ENCODE data around the gene B3GAT3.
A peak's percentile ranks its signal among the peaks of the same experiment; 100 is the strongest.

The B3GAT3 gene

DNA sequence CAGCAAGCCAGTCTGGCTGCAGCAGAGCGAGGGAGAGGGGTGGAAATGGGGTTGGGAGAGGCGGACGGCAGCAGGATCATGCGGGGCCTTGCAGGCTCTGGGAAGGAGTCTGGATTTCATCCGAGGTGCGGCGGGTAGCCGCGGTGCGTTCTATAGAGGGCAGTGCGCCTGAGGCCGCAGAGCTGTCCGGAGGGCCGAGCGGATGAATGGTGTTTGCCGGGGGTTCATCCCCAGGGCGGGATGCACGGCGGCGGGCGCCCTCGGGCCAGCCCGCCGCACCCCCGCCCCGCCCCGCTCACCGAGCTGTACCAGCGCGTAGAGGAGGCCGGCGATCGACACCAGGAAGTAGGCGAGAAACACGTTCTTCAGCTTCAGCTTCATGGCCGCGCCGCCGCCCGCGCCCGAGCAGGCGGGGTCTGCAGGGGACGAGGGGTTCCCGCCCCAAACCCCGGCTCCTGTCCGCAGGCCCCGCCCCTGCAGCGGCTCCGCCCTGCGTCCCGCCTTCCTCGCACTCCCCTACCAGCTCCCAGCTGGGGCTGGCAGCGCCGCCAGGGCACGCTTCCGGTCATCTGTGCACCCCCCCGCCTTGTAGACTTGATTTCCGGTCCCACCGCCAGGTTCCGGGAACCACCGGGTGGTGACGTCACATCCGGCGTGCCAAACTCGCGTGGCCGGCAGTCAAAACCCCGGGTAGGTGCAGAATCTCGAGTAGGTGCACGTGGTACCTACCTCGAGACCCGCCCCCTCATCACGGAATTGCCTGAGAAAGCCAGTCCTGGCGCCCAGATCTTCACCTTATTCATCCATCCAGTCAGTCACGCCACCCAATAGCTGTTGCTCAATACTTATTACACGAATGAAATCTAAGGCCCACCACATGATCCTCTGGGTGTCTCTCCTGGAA lies at the start of gene B3GAT3:
Gene B3GAT3, minus strand, starts transcription at position 420 of the 904 bp plus-strand sequence. Its CDS starts 39 bp downstream, at position 381.
- H3K4me3 ChIP-seq (replicated peaks; ENCODE audit: low read depth, low read length): peak within 1 kb of the TSS; percentile 75
- TF ChIP-seq, protein P1, sequence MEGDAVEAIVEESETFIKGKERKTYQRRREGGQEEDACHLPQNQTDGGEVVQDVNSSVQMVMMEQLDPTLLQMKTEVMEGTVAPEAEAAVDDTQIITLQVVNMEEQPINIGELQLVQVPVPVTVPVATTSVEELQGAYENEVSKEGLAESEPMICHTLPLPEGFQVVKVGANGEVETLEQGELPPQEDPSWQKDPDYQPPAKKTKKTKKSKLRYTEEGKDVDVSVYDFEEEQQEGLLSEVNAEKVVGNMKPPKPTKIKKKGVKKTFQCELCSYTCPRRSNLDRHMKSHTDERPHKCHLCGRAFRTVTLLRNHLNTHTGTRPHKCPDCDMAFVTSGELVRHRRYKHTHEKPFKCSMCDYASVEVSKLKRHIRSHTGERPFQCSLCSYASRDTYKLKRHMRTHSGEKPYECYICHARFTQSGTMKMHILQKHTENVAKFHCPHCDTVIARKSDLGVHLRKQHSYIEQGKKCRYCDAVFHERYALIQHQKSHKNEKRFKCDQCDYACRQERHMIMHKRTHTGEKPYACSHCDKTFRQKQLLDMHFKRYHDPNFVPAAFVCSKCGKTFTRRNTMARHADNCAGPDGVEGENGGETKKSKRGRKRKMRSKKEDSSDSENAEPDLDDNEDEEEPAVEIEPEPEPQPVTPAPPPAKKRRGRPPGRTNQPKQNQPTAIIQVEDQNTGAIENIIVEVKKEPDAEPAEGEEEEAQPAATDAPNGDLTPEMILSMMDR (IDR thresholded peaks at IDR 0.05; ENCODE audit: low read length, missing control alignments): no peak
- DNase-seq (ENCODE audit: low read depth): peak; percentile 98

DNA sequence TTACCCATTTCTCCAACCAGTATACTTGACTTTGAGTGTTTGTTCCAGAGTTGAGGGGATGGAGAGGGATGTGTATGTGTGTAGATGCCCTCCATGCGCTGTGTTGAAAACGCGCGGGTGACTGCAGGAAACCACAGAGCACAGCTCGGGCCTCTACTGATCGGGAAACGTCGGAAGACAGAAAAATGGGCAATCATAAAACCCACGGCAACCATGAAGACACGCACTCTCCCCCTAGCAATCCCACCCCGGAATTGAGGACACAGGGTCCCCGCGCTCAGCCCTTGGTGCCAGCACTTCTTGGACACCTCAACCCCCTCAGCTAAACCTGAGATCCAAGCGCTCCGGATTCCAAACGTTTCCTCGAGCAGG lies 49.4 kb upstream of the B3GAT3 start:
- DNase-seq (ENCODE audit: low read depth): no peak
- TF ChIP-seq, protein P1 (IDR thresholded peaks at IDR 0.05; ENCODE audit: low read length, missing control alignments): no peak
- H3K4me3 ChIP-seq (replicated peaks; ENCODE audit: low read depth, low read length): peak overlapping the region; percentile 81

DNA sequence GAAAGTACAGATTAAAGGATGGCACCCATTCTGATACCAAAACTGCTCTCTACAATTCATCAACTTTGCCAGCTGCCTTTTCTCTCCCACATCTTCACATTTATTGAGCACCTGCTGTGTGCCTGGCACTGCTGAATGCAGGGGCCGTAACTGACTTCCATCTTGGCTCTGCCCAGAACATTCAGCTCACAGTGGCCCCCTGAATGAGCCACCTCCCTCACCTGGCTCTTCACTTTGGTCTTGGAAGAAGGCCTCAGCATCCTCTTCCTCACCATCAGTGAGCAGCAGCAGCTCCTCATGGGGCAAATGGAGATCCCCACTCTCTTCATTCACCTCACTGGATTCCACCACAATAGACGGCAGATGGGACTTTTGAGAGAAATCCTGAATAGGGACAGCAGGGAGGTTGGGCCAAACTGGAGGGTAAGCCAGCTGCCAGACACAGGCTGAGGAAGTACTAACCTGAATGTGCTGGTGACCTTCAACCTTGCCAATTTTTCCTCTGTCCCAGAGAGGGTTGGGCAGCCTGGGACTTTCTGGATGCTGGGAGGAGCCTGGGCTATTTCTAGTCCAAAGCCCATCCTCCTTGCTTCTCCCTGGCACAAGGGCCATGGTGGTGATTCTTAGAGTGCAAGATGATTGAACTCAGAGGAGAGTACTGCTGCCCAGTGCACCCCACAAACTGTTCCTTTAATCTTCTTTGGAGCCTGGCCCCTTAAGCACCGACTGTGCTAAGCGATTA lies 47.8 kb upstream of the B3GAT3 start:
- TF ChIP-seq, protein P1 (IDR thresholded peaks at IDR 0.05; ENCODE audit: low read length, missing control alignments): no peak
- no peak overlapping the region for H3K4me3 ChIP-seq (replicated peaks; ENCODE audit: low read depth, low read length)

DNA sequence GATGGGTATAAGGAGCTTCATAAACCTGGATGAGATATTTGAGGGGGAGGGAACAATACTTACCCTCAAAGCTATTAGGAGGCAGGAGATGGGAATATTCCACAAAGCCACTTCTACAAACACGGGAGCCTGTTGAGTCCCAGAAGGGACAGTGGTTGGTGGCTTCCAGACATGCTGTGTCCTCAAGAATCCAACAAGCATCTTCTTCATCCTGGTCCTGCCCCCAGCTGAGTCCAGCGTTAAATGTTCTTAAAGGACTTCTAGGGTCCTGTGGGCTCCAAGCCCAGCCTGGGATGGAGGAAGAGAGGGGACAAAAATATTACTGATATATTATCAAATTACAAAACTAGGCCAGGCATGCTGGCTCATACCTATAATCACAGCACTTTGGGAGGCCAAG lies 45.7 kb upstream of the B3GAT3 start:
- TF ChIP-seq, protein P1 (IDR thresholded peaks at IDR 0.05; ENCODE audit: low read length, missing control alignments): no peak
- no peak overlapping the region for H3K4me3 ChIP-seq (replicated peaks; ENCODE audit: low read depth, low read length)
- DNase-seq (ENCODE audit: low read depth): no peak

More for the DNA sequence above, 47.8 kb upstream of the B3GAT3 start:
- no peak for DNase-seq (ENCODE audit: low read depth)

DNA sequence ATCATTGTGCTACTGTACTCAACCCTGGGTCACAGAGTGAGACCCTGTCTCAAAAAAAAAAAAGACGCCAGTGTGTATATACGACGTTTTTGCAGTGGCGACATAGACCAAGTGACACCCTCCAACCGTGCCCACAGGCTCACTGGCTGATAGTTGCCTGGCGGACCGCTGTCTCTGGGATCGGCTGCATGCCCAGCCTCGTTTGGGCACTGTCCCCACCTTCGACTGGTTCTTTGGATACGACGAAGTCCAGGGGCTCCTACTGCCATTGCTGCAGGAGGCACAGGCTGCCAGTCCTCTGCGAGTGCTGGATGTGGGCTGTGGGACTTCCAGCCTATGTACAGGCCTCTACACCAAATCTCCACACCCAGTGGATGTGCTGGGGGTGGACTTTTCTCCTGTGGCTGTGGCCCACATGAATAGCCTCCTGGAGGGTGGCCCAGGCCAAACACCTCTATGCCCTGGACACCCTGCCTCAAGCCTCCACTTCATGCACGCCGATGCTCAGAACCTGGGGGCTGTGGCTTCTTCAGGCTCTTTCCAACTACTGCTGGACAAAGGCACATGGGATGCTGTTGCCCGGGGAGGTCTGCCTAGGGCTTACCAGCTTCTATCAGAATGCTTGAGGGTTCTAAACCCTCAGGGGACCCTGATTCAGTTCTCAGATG lies 44.6 kb upstream of the B3GAT3 start:
- no peak for DNase-seq (ENCODE audit: low read depth)
- peak overlapping the region; percentile 75 for H3K4me3 ChIP-seq (replicated peaks; ENCODE audit: low read depth, low read length)
- TF ChIP-seq, protein P1 (IDR thresholded peaks at IDR 0.05; ENCODE audit: low read length, missing control alignments): no peak

DNA sequence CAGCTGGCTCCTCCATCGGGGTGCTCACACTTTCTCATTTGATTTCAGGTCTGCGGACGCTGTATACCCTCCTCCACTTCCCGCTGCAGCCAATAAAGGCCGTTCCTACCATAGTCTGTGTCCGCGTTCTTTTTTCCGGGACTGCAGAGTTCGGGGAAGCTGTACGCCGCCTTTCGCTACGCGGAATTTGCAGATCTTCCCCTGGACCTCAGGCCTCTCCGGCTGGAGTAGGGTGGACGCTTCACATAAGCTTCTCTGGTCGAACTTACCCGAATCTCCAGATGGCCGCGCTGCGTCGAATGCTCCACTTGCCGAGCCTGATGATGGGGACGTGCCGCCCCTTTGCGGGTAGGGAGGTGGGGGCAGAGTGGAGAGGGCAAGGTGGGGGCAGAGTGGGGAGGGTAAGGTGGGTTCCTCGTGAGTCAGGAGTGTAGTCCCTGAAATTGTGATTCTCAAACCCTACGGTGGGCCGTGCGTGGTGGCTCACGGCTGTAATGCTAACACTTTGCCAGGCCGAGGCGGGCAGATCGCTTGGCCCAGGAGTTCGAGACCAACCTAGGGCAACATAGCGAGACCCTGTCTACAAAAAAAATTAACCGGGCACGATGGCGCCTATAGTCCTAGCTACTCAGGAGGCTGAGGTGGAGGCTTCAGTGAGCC lies 43.9 kb upstream of the B3GAT3 start:
- DNase-seq (ENCODE audit: low read depth): peak; percentile 78

More for the DNA sequence above, 43.9 kb upstream of the B3GAT3 start:
- H3K4me3 ChIP-seq (replicated peaks; ENCODE audit: low read depth, low read length): peak overlapping the region; percentile 75
- TF ChIP-seq, protein P1 (IDR thresholded peaks at IDR 0.05; ENCODE audit: low read length, missing control alignments): no peak
